Stimulated activated CD8-positive, alpha-beta memory T cell treated with anti-CD3 and anti-CD28 coated beads, Interleukin-4, amount 100 ng/mL, for 1 hour (primary cell): ENCODE data around the gene DIP2C.
"Not testable (repeated sequence)": the region's sequence is repeated elsewhere in the genome, so short reads cannot be mapped to it uniquely, and the experiment has no call there.

Experiments
- DNase-seq, 2 donors: peaks; one replicate each; pipeline ENCODE4 v3.0.0-alpha.2; 2020; ENCODE audit warnings: low read depth in 2 of 2, low spot score in 1 of 2

The DIP2C gene

DNA sequence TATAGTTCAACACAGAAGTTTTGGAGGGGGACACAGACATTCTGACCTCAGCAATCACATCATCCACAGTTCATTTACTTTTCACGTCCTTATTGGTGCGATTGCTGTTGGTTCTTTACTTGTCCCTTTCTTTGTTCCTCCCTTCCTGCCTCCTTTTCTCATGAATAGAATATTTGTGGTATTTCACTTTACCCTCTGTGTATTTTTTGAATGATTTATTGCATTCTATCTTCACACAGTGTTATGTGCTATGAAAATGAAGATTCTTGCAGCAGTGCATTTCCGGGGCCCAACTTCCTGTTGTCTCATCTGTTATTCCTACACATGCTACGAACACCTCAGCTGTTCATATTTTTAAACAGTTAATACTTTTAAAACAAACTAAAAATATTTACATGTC lies 374.6 kb downstream of the DIP2C start:
- no peak for DNase-seq

DNA sequence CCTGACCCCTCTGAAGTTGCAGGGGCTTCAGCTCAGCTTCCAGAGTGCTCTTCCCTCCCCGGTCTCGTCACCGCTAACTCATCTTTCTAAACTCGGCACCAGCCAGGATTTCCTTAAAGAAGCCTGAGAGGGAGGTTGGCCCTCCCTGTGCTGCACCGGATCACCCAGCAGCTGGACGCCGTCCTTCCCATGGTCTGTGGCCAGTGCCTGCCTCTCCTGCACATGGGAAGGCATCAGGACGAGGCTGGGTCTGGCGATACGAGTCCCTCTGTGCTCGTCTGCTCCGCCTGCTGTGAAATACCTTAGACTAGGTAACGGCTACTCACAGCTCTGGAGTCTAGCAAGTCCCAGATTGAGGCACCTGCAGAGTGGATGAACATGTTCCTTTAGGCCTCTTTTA lies 375.1 kb downstream of the DIP2C start:
- no peak for DNase-seq

DNA sequence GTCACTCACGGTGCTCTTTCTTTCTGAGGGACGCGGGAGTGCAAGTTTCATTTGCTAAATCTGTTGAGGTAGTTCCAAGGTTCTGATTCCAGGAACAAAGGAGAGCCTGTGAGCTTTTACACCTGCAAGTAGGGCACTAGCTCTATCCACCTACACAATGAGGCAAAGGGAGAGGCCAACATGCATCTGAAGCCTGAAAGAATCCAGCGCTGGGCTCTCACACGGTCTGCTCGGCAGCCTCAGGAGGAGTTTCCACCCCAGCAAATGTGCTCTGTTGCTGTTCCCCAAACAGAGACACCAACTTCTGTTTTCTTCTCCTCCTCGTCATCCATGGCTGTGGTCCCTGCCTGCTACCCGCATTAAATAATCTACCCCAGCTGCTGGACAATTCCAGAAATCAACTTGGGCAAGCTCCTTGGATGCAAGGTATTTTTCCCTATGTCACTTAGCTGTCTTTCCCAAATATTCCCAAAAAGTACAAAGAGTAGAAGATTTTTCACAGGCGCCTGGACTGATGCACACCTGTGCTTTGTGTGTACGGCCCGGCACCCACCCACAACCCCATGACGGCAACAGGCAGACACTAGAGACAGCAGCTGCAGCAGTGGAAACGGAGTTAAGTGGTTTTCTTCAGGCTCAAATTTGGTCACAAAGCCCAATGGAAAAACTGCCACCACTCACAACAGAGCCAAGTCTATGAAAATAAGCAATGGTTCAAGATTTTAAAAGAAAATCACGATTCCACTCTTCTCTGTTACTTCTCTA lies 377.4 kb downstream of the DIP2C start:
- DNase-seq, result no peak

DNA sequence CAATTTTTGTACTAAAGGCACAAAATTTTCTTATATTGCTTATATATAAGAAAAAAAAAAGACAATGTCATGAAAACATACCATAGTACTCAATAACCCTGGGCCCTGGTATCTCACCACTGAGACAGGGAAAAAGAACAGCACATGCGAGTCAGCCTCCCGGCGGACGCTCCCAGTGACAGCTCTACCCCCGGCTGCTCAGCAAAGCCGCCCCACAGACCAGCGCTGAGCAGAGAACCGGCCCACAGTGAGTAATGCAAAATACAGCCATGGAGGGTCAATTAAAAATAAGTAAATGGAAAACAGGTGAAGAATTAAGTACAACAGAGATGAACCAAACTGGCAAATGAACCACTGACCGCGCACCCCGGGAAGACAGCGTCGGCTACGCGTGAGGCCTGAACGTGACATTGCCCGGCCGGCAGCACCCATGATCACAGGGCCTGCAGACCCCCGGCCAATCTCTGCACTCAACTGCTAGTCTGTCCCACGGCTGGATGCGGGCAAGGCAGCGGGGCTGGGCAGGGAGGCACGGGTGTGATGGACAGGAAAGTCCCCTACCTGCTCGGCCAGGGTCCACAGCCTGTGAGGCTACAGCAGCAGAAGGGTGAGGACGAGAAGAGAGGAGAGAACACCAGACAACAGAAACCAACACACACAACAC lies 378.4 kb downstream of the DIP2C start:
- no peak for DNase-seq

DNA sequence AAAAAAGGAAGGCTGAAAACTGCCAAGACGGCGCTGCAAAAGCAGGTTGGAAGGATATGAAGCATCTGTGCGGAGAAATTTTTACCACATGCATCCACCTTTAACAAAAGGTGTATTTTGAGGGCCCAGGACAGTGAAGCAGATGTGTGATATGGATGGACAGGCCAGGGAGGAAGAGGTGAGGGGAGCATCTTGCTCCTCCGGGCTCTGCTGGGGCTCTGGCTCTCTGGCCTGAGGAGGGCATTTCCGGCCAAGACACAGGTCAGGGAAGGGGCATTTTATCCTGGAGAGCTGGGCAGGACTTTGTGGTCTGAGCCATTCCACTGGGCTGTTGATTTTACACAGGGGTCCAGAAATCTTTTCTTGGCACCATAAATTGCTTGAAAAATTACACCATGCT lies 379.1 kb downstream of the DIP2C start:
- DNase-seq, result no peak

DNA sequence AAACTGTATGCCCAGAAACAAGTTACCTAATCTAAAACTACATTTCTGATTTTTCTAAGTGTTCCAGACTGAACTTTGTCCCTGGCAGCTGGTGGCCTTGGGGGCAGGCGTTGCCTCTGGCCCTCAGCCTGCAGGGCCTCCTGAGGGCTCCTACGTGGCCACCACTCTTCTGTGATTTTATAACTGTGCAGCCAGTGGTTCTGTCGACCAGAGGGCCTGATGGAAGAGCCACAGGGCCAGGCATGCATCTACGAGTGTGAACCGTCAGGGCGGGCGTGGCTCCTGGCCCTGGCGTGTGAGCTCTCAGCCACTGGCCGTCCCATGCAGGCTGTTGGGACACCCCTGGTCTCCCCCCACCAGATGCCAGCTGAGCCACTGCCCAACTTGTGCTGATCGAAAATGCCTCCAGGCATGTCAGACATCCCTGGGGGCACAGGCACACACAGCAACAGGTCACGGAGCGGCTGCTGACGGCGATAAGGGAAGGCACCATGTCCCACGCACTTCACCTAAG lies 380.8 kb downstream of the DIP2C start:
- no peak for DNase-seq

DNA sequence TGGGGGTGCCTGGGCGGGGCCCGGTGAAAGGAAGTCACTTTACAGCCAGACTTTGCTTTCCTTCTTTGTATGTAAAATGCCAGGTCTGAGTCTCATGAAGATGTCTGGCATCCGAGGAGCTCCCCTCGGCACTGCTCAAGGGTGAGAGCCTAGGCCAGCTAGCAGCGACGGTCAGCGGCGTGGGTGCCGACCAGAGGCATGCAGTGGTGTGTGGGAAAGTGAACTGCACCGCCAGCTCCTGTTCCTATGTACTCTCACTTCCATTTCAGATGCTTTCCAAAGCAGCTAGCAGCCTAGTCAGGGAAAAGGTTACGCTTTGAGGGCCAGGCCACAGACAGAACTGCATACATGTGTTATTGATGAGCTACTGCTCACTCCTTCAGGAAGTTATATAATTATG lies 381.4 kb downstream of the DIP2C start:
- no peak for DNase-seq

DNA sequence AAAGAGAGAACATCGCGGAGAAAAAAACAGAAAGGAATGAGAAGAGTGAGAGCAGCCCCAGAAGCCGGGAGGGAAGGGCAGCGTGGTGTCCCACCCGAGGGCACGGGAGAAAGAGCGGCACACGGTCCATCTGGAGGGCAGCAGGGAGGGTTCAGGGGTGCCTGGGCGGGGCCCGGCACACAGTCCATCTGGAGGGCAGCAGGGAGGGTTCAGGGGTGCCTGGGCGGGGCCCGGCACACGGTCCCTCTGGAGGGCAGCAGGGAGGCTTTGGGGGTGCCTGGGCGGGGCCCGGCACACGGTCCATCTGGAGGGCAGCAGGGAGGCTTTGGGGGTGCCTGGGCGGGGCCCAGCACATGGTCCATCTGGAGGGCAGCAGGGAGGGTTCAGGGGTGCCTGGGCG lies 381.8 kb downstream of the DIP2C start:
- no peak for DNase-seq

DNA sequence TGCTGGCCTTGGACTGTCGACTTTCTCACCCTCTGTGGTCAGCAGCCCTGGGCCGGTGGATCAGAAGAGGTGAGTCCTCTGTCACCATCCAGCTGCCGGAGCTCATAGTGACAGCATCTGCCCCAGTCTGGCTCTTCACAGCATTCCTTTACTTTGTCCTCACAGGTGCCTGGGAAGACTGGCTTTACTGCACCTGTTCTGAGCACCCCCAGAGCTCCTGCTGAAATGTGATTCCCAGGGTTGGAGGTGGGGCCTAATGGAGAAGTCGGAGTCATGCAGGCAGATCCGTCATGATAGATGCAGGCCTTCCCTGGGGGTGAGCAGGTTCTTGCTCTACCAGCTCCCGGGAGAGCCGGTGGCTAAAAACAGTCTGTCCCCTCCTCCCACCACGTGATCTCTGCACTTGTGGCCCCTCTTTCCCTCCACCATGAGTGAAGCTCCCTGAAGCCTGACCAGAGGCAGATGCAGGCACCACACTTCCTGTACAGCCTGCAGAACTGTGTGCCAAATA lies 382.7 kb downstream of the DIP2C start:
- no peak for DNase-seq

DNA sequence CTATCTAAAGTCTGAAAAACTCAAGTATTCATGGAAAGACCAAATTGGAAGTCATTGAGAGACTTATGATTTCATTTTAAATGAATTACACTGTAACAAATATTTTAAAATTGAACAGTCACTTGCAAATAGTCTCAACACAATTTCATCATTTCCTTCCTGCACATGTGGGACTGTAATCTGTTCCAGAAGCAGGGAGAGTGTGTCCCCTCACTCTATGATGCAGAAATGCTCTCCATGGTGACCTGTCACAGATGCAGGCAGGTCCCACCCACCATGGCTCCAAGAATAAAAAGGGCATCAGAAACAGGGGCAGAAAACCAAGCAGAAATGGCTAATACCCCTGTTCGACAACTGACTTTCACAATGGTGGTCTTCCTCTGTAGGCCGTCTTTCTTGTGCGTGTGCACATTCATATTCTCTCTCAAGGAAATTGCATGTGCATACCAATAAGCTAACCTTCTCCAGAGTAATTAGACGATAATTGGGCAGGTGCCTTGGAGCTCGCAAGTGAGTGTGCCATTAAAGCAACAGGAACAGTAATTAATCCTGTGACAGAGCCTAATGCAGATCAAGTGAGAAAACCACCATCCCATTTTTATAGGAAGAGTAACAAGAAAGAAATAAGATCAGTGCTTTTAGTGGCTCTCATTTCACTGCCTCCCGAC lies 383.3 kb downstream of the DIP2C start:
- no peak for DNase-seq

DNA sequence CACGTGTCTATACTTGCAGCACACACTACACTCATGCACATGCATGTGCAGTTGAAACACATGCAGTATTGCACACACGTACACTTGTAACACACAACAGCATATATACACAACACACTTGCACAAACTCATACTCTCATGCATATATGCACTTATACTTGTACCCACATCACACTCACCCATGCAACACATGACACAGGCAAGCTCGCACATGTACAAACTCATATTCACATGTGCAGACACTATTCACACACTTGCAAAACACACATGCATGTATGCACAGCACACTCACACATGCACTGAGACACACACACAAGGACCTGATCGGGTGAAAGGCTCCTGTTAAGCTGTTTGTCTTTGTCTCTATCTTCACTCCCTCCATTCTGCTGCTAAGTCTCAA lies 384.4 kb downstream of the DIP2C start:
- DNase-seq, result no peak

DNA sequence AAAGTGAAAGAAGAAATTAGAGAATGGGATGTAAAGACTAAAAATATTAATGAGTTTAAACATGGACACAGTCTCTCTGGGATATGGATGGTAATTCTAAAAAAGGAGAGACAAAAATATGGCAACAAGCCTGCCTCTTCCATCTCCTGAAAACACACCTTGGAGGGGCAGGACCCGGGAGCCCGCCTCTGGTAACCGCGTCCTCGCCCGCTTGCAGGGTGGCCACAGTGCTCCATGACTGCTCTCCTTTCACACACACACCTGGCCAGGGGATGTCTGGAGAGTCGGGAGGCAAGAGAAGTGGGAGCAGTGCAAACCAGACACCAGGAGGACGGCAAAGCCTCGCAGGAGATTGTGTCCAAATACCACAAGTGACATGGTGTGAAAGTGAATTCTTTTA lies 387.9 kb downstream of the DIP2C start:
- no peak for DNase-seq

DNA sequence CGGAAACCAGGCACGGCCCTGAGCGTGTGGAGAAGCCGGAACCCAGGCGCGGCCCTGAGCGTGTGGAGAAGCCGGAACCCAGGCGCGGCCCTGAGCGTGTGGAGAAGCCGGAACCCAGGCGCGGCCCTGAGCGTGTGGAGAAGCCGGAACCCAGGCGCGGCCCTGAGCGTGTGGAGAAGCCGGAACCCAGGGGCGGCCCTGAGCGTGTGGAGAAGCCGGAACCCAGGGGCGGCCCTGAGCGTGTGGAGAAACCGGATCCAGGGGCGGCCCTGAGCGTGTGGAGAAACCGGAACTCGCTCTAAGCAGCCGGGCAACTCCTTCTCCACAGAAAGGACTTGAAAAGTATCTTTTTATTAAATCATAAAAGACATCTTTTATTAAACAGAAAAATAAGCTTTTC lies 388.9 kb downstream of the DIP2C start:
- DNase-seq, result not testable (repeated sequence)

DNA sequence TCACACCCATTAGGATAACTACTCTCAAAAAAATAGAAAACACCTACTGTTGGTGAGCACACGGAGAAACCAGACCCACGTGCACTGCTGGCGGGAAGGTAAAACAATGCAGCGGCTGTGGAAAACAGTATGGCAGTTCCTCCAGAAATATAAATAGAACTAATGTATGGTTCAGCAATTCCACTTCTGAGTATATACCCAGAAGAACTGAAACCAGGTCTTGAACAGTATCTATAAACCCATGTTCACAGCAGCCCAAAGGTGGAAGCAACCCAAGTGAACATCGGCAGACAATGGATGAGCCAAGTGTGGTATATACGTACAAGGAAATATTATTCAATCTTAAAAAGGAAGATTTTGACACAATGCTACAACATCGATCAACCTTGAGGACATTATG lies 389.5 kb downstream of the DIP2C start:
- no peak for DNase-seq

DNA sequence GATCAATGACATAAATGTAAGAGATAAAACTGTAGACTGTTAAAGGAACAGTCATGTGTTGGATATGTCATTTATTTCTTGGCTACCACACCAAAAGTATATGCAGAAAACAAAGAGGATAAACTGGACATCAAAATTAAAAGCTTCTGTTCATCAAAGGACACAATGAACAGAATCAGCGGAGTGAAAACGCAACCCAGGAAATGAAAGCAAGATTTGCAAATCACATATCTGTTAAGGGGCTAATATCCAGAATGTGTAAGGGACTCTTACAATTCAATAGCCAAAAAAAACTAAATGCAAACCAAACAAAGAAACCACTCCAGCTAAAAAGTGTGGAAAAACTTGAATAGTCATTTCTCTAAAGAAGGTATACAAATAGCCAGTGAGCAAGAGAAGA lies 390.0 kb downstream of the DIP2C start:
- no peak for DNase-seq

DNA sequence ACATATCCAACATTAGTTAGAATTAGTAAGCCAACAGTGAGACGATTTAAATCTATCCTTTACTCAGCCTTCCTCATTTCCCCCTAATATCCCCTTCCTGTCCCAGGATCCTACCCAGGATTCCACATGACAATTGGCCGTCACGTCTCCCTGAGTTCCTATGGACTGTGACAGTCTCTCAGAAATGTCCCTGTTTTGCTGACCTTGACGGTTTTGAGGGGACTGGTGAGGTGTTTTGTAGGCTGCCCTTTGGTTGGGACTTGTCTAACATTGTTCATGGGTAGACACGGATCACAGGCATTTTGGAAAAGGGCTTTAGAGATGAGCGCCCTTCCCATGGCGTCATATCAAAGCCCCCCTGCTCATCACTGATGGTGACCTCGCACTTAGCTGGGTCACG lies 391.4 kb downstream of the DIP2C start:
- DNase-seq, result no peak

DNA sequence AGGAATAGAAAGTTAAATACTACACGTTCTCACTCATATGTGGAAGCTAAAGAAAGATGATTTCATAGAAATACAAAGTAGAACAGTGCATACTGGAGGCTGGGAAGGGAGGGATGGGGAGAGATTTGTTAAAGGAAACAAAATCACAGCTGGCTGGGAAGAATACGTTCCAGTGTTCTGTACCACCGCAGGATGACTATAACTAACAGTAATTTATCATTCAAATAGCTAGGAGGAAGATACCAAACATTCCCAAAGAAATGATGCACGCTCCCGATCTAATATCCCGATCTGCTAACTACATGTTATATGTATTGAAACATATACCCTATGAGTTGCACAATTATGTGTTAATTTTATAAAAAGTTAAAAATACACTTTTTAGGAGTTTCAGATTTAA lies 391.9 kb downstream of the DIP2C start:
- no peak for DNase-seq

DNA sequence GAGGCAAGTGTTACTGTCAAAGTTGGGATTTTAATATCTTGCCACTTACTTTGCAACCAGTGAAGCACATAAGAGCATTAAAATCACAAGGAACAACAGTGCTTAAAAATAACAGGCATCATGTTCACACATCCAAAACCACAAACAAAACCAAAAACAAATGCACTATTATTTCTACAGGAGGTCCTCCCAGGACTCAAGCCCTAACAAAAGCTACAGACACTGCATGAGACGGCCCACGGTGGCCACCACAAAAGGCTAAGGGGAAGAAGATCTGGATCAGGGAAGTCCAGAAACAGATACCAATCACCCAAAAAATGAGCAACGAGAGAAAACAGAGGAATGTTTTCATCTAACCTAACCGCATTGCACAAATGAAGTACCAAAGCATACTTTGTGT lies 395.8 kb downstream of the DIP2C start:
- no peak for DNase-seq

DNA sequence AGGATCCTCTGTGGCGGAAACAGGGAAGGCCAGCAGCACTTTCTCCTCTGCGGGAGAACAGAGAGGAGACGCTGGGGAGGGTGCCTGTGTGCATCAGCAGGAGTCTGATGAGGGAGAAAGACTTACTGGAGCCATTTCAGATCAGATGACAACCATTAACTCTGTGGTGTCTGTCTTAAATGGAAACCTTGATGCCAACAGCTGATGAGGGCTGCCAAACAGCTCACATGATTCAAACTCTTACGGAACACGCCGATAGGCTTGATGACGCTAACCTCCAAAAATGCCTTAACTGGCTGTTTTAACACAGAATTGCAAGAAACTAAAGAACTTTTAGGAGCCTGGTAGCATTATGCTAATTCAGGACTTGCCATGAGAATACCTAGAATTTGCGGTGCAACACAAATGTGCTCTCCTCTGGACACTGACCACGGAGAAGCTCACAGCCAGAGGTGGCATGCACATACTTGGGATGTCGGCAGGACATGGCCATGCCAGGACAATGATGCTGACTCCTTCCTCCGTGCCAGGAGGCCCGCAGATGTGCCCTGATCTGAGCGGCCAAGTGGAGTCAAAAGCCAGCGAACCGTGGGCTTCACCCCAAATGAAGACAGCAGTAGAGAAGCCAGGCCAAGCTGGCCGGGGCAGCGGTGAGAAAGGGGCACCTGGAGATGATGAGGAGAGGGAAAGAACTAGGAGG lies 399.3 kb downstream of the DIP2C start:
- no peak for DNase-seq

DNA sequence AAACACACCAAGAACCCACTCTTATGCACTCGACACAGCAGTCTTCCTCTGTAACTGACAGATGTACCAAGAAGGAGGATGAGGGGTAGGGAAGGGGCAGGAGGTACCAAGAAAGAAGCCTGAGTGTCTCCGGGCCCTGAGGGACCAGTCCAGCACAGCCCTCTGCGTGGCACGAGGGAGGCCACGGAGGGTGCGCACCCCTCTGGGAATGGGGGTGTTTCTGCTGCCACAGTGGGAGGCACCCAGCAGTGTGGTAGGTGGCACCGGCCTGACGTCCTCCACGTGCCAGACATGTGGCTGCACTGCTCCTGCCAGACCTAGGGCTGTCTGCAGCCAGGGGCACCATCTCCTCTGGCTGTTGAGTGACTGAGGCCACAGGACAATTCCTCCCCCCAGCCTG lies 399.9 kb downstream of the DIP2C start:
- DNase-seq, result no peak
